Suprapubic skin (tissue), 4 donors: ENCODE results near the gene ITPR2.

Experiments
- EP300 ChIP-seq: sonication (generic); formaldehyde crosslinking; IDR thresholded peaks from one replicate; pipeline ENCODE4 v1.6.1; 2017; ENCODE audit warnings: antibody characterized with exemption
- POLR2A ChIP-seq, 2 donors: fragments of 450-650 bp; IDR thresholded peaks; one replicate each; pipeline ENCODE4 v1.6.1; 2017; ENCODE audit warnings: antibody characterized with exemption in 2 of 2, mild to moderate bottlenecking in 2 of 2, moderate library complexity in 2 of 2
- POLR2AphosphoS5 ChIP-seq, 3 donors: sonication (generic); formaldehyde crosslinking; IDR thresholded peaks; one replicate each; pipeline ENCODE4 v1.6.1; 2017; ENCODE audit warnings: antibody characterized with exemption in 3 of 3
- TF ChIP-seq, protein P1 (sequence below), 2 donors: fragments of 200-600 bp in 1 of 2; fragments of 450-650 bp in 1 of 2; sonication (generic) in 1 of 2; IDR thresholded peaks; one replicate each; pipeline ENCODE4 v1.5.1; 2016 to 2019; ENCODE audit warnings: antibody characterized with exemption in 2 of 2, mild to moderate bottlenecking in 1 of 2, moderate library complexity in 1 of 2

DNA sequence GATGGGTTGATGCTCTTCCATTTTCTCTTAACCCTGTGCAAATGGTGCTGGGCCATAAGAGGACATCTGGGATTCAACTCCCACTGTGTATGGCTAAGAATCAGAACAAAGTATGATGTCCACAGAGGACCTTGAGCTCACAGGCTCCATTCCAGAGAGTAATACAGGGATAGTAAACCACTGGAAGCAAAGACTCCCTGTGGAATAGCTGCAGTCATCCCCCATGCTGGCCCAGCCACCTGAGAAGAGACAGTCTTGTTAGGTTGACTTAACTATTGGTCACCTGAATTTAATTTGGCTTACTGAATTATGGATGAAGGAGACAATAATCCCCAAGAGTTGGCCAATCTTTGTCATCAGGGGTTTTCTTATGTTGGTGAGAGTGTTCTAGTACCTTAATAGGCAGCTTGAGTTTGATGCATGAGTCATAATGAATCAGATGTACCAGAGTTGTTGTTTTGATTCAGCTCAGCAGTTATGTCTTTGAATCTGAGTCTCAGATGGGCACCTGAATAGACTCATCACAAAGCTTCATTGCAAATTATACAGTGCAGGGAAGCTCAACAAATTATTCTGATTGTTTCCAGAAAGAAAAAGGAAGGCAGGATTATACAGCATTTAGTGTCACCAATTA lies 514.9 kb downstream of the ITPR2 start:
- TF ChIP-seq POLR2A (IDR thresholded peaks at IDR 0.05), result no peak
- TF ChIP-seq, protein P1, sequence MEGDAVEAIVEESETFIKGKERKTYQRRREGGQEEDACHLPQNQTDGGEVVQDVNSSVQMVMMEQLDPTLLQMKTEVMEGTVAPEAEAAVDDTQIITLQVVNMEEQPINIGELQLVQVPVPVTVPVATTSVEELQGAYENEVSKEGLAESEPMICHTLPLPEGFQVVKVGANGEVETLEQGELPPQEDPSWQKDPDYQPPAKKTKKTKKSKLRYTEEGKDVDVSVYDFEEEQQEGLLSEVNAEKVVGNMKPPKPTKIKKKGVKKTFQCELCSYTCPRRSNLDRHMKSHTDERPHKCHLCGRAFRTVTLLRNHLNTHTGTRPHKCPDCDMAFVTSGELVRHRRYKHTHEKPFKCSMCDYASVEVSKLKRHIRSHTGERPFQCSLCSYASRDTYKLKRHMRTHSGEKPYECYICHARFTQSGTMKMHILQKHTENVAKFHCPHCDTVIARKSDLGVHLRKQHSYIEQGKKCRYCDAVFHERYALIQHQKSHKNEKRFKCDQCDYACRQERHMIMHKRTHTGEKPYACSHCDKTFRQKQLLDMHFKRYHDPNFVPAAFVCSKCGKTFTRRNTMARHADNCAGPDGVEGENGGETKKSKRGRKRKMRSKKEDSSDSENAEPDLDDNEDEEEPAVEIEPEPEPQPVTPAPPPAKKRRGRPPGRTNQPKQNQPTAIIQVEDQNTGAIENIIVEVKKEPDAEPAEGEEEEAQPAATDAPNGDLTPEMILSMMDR (IDR thresholded peaks at IDR 0.05), result no peak
- TF ChIP-seq EP300, result no peak
- TF ChIP-seq POLR2AphosphoS5 (IDR thresholded peaks at IDR 0.05), result no peak
